ENCODE results near the gene GPRIN2. TPM values are rescaled to one million over a fixed set of nuclear protein-coding genes. Genes with fewer than 3 reads are reported as not detected.

Gene GPRIN2
- total RNA-seq, 1 donor from 2014 or later: 3.0 TPM

DNA sequence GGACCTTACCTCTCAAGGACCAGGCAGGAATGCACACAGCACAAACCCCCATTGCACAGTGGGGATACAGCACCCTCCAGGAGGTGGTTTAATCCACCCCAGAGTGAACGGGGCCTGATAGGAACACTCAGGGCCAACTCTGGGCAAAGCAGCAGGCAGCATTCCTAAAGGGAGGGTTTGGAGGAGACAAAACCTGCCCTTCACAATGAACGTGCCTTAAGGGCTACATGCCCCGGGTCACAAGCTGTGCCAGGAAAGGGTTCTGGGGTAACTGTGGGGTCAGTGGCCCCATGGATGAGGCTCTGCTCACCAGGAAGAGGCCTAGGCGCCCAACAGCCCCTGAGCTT lies 1.1 kb downstream of the GPRIN2 start:
- H4K20me1 ChIP-seq (ENCODE audit: insufficient read depth, low read length): no peaks in the 10 kb centered on the region
- Mint-ChIP-seq H3K4me3 (ENCODE audit: unreplicated experiment) (no peak overlapping the region), H3K36me3 (ENCODE audit: low read depth, unreplicated experiment) (peaks cover 1% of the 10 kb centered on the region), H3K27me3 (ENCODE audit: low read depth, unreplicated experiment) (no peaks in the 10 kb centered on the region), H3K9me3 (ENCODE audit: unreplicated experiment) (no peaks in the 10 kb centered on the region), H3K27ac (ENCODE audit: unreplicated experiment) (no peak overlapping the region), H3K4me1 (ENCODE audit: low read depth, unreplicated experiment) (no peaks in the 10 kb centered on the region)
- no peak overlapping the region for H3K9ac ChIP-seq (ENCODE audit: low read length)
- no peak for DNase-seq (ENCODE audit: low read depth)
- no peaks in the 10 kb centered on the region for H3K36me3 ChIP-seq (ENCODE audit: insufficient read depth, low read length)
- TF ChIP-seq, protein P1, sequence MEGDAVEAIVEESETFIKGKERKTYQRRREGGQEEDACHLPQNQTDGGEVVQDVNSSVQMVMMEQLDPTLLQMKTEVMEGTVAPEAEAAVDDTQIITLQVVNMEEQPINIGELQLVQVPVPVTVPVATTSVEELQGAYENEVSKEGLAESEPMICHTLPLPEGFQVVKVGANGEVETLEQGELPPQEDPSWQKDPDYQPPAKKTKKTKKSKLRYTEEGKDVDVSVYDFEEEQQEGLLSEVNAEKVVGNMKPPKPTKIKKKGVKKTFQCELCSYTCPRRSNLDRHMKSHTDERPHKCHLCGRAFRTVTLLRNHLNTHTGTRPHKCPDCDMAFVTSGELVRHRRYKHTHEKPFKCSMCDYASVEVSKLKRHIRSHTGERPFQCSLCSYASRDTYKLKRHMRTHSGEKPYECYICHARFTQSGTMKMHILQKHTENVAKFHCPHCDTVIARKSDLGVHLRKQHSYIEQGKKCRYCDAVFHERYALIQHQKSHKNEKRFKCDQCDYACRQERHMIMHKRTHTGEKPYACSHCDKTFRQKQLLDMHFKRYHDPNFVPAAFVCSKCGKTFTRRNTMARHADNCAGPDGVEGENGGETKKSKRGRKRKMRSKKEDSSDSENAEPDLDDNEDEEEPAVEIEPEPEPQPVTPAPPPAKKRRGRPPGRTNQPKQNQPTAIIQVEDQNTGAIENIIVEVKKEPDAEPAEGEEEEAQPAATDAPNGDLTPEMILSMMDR (IDR thresholded peaks at IDR 0.05; ENCODE audit: insufficient read depth, low read depth, low read length): no peak
- no peak for TF ChIP-seq EZH2 (IDR thresholded peaks at IDR 0.05; ENCODE audit: insufficient read depth, low read length)
- no peak overlapping the region for H3K4me3 ChIP-seq (ENCODE audit: insufficient read depth, low read depth, low read length)
- no peaks in the 10 kb centered on the region for H3K4me1 ChIP-seq (ENCODE audit: insufficient read depth, low read length)
- peaks cover 49% of the 10 kb centered on the region for H3K27me3 ChIP-seq (ENCODE audit: insufficient read depth, low read length)
- FAIRE-seq: no peak
- no peak overlapping the region for H2AFZ ChIP-seq (ENCODE audit: low read depth, low read length)
- H3K79me2 ChIP-seq (ENCODE audit: insufficient read depth, low read length): no peaks in the 10 kb centered on the region
- no peaks in the 10 kb centered on the region for H3K9me3 ChIP-seq (ENCODE audit: insufficient read depth, low read depth, low read length)
- H3K4me2 ChIP-seq (ENCODE audit: low read length): no peak overlapping the region
- no peak overlapping the region for H3K27ac ChIP-seq (ENCODE audit: low read depth, low read length)

DNA sequence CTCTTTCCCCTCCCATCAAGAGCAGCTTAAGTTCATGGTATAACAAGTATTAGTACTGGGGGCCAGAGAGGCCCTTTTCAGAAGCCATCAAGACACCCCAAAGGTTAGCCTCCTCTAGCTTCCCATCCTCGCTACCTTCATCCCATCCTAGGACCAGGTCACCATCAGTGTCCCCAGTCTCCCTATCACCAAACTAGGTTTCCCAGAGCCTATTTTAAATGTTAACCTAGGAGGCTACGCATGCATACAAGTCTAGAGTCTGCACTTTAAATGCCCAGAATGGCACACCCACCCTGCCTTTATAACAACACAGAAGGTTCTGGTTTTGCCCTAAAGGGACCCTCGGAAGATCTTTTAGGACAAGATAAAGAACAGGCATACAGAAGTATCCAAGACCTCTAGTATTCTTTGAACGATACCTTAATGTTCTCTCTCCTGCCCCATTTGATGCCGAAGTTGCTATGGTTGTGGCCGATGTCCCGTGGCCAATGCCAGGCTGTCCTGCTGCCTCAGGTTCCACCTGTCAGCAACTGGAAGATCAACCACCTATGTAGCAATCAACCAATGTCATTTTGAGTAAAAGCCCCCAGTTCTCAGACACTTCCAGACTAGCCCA lies 2.2 kb downstream of the GPRIN2 start:
- no peak overlapping the region for H3K27ac ChIP-seq (ENCODE audit: low read depth, low read length)
- H3K4me2 ChIP-seq (ENCODE audit: low read length): no peak overlapping the region
- no peaks in the 10 kb centered on the region for H3K9me3 ChIP-seq (ENCODE audit: insufficient read depth, low read depth, low read length)
- H3K36me3 ChIP-seq (ENCODE audit: insufficient read depth, low read length): no peaks in the 10 kb centered on the region
- TF ChIP-seq, protein P1 (IDR thresholded peaks at IDR 0.05; ENCODE audit: insufficient read depth, low read depth, low read length): no peak
- no peak for TF ChIP-seq EZH2 (IDR thresholded peaks at IDR 0.05; ENCODE audit: insufficient read depth, low read length)
- H4K20me1 ChIP-seq (ENCODE audit: insufficient read depth, low read length): no peaks in the 10 kb centered on the region
- H3K9me3 Mint-ChIP-seq (ENCODE audit: unreplicated experiment): no peaks in the 10 kb centered on the region
- no peak overlapping the region for H3K9ac ChIP-seq (ENCODE audit: low read length)
- peaks cover 1% of the 10 kb centered on the region for H3K36me3 Mint-ChIP-seq (ENCODE audit: low read depth, unreplicated experiment)
- no peak overlapping the region for H3K4me3 Mint-ChIP-seq (ENCODE audit: unreplicated experiment)
- H3K27ac Mint-ChIP-seq (ENCODE audit: unreplicated experiment): no peak overlapping the region
- H3K4me1 Mint-ChIP-seq (ENCODE audit: low read depth, unreplicated experiment): no peaks in the 10 kb centered on the region
- FAIRE-seq (no peak), DNase-seq (ENCODE audit: low read depth) (no peak)
- peaks cover 45% of the 10 kb centered on the region for H3K27me3 ChIP-seq (ENCODE audit: insufficient read depth, low read length)
- no peak overlapping the region for H2AFZ ChIP-seq (ENCODE audit: low read depth, low read length)
- H3K27me3 Mint-ChIP-seq (ENCODE audit: low read depth, unreplicated experiment): no peaks in the 10 kb centered on the region
- H3K4me3 ChIP-seq (ENCODE audit: insufficient read depth, low read depth, low read length): no peak overlapping the region
- no peaks in the 10 kb centered on the region for H3K4me1 ChIP-seq (ENCODE audit: insufficient read depth, low read length)
- no peaks in the 10 kb centered on the region for H3K79me2 ChIP-seq (ENCODE audit: insufficient read depth, low read length)

DNA sequence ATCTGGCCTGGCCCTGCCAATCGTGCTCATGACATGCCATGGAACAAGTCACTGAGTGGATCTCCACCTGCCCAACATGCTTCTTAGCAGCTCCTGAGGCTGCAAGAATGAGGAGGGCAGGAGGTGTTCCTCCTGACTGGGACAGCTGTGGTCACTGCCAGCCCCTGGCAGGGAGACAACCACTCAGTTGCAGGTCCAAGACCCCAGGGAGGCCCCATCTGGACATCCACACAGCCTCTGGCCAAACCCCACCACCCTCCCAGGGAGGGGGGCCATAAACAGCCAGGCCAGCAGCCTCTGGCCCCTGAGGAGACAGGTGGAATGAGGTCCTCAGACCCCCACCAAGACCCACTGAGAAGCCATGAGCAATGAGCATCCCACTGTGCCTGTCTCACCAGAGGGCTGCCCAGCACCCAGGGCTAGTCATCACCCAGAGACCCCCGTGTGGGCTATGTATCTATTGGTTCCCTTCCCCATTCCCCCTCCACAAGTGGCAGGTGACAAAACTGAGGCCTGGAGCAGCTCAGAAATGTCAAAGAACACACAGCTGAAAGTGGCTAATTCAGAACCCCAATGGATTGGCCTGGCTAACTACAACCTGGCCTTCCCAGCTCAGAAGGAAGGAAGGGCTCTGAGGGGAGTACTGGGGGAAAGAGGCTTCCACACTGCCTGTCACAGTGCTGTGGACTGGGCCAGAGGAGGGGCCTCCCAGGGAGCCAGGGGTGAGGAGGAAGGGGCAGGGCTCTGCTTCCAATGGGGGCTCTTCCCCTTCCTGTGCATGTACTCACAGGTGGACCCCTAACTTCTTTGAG lies 3.0 kb downstream of the GPRIN2 start:
- TF ChIP-seq, protein P1 (IDR thresholded peaks at IDR 0.05; ENCODE audit: insufficient read depth, low read depth, low read length): no peak
- TF ChIP-seq EZH2 (IDR thresholded peaks at IDR 0.05; ENCODE audit: insufficient read depth, low read length): no peak
- Mint-ChIP-seq H3K4me1 (ENCODE audit: low read depth, unreplicated experiment) (peaks cover 2% of the 10 kb centered on the region), H3K27ac (ENCODE audit: unreplicated experiment) (no peak overlapping the region), H3K27me3 (ENCODE audit: low read depth, unreplicated experiment) (no peaks in the 10 kb centered on the region), H3K4me3 (ENCODE audit: unreplicated experiment) (no peak overlapping the region), H3K36me3 (ENCODE audit: low read depth, unreplicated experiment) (peaks cover 3% of the 10 kb centered on the region), H3K9me3 (ENCODE audit: unreplicated experiment) (no peaks in the 10 kb centered on the region)
- H3K9me3 ChIP-seq (ENCODE audit: insufficient read depth, low read depth, low read length): no peaks in the 10 kb centered on the region
- no peak for FAIRE-seq
- H3K4me3 ChIP-seq (ENCODE audit: insufficient read depth, low read depth, low read length): no peak overlapping the region
- H3K4me2 ChIP-seq (ENCODE audit: low read length): no peak overlapping the region
- no peak overlapping the region for H3K9ac ChIP-seq (ENCODE audit: low read length)
- H3K36me3 ChIP-seq (ENCODE audit: insufficient read depth, low read length): no peaks in the 10 kb centered on the region
- no peak for DNase-seq (ENCODE audit: low read depth)
- no peaks in the 10 kb centered on the region for H3K4me1 ChIP-seq (ENCODE audit: insufficient read depth, low read length)
- H3K79me2 ChIP-seq (ENCODE audit: insufficient read depth, low read length): no peaks in the 10 kb centered on the region
- H3K27ac ChIP-seq (ENCODE audit: low read depth, low read length): no peak overlapping the region
- no peaks in the 10 kb centered on the region for H4K20me1 ChIP-seq (ENCODE audit: insufficient read depth, low read length)
- no peak overlapping the region for H2AFZ ChIP-seq (ENCODE audit: low read depth, low read length)
- H3K27me3 ChIP-seq (ENCODE audit: insufficient read depth, low read length): peaks cover 38% of the 10 kb centered on the region

Measured in astrocyte (in vitro differentiated cells and primary cell).